GM18502 (cell line): ENCODE data around the gene LPIN1.
A peak's percentile ranks its signal among the peaks of the same experiment; 100 is the strongest.

Experiments used
- ATAC-seq: cut with Tn5 transposase; IDR thresholded peaks from one replicate; pipeline ENCODE4 v1.9.1; 2021; ENCODE audit warnings: mild to moderate bottlenecking; ENCODE audit not compliant: unreplicated experiment, poor library complexity

The LPIN1 gene

DNA sequence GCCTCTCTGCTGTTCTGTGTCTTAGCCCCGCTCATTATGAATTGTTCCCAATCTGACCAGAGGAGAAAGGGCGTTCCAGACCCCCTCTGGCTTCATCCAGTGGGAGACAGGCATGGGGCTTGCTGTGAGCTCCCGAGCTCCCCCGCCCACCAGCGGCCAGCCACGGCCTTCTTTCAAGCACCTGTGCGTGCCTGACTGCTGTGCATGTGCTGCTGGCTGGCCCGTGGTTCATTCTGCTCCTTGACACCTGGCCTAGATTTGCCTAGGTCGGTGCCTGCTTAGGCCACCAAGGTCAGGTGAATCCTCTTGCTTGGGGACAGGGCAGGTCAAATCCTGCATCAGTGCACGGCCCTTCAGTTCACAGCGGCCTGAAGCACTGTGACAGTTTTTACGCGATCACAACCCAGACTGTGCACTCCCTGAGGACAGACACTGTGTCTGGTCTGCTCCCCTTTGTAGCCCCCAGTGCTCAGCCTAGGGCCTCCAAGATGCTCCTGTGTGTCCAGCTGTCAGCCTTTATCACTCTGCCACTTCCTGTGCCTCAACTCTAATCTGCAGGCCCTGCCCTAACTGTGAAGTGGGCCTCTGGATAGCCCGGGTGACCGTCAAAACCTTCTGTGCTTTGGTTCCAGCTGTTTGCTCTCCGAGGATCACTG is 3.6 kb upstream of the LPIN1 start:
- ATAC-seq: no peak

DNA sequence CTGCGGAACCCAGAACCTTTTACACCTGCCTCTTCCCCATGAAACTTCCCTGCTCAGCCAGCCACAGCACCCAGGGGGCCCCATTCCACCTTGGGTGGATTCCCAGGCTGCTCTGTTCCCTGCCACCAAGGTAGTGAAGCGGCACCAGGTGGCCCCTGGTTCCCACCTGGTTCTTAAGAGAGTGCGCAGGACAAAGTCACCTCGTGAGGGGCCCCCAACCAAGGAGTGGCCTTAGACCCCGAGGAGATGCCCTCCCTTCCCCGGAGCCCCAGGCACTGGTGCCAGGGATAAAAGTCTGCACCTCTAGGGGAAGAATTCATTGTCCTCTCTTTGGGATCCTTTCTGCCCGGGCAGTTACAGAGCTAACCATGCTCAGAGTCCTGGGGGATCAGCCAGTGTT is 3.1 kb upstream of the LPIN1 start:
- ATAC-seq: no peak

DNA sequence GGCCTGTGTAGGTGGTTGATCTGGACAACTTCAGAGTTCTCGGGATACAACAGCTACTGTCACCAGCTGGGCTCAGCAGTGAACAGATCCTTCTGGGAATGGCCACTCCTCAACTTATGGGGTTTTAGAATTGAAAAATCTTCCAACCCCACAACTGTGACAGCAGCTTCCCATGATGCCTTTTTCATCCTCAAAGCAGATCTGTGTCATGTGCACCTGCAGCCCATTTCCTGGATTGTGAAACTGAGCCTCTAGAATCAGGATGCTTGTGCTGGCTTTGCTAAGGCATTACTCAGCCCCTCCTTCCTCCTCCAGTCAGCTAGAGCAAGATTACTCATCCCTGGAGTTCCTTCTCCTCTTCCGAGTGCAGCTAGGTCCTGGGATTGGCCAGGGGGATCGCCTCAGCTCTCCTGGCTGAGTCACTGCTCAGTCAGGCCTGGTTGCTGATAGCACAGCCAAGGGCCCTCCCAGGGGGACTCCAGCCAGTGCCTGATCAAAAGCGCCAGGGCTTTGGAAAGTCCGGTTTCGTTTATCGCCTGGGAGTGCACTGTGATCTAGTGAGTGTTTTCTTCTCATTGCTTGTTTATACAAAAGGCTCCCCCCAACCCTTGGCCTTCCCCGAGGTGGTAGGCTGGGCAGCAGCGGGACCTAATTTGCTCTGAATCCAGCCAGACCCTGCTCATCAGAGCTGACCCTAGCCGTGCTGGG is 2.4 kb upstream of the LPIN1 start:
- ATAC-seq: peak; percentile 66

DNA sequence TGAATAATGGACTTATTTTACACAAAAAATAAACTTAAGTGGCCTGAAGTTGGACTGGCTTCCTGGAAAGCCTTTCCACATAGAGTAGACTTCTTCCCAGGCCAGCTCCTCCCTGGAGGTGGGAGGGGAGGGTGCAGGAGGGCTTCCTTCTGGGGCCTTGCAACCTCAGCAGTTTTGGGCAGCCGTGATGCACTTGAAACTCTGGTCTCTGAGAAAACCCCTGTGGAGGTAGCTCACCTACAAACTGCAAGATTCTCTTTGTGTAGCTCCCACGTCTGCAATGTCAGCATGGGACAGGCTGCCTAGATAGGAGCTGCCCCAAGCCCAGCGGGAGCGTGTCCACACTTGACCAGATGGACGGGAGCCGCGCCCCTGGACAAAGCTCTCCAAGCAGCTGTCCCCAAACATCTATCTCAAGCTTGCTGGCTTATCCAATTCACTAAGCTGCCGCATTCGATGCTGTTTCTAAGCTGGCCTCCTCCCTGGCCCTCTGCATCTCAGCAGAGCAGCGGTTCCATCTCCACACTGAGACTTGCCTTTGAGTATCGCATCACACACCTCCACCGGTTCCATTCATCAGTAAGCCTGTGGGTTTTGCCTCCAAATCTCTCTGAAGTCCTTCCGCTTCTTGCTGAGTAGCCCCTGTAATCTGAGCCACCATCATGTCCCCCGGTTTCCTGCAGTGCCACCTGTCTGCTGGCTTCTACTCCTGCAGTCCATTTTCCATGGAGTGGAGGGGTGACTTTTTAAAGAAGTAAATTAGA is 1.6 kb upstream of the LPIN1 start:
- no peak for ATAC-seq

DNA sequence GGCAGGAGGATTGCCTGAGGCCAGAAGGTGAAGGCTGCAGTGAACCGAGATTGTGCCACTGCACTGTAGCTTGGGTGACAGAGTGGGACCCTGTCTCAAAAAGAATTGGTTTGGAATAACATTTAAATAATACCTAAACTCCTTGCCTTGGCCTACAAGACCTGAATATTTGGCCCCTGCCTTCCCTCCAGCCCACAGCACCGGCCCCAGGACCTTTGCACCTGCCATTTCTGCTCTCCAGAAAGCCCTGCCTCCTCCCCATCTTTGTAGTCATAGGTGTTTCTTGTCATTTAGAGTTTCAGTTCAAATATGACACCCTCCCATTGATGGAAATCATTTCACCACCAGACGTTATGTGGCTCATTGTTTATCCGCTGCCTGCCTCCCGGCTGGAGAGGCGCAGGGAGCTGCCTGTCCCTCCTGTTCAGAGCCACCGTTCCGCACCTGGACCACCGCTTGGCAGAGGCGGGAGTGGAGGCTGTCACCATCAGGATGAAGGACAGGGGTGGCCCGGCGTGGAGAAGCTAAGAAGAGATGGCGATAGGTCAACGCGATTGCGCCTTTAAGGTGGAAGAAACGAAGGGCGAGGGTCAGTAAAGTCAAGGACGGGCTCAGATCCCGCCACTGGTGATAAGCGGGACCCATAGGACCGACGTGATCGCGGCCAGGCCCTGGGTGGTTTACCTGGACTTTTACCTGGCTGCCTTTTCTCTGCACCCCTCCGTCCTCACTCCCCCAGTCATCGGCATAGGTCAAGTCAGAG is 638 bp upstream of the LPIN1 start:
- ATAC-seq: no peak

DNA sequence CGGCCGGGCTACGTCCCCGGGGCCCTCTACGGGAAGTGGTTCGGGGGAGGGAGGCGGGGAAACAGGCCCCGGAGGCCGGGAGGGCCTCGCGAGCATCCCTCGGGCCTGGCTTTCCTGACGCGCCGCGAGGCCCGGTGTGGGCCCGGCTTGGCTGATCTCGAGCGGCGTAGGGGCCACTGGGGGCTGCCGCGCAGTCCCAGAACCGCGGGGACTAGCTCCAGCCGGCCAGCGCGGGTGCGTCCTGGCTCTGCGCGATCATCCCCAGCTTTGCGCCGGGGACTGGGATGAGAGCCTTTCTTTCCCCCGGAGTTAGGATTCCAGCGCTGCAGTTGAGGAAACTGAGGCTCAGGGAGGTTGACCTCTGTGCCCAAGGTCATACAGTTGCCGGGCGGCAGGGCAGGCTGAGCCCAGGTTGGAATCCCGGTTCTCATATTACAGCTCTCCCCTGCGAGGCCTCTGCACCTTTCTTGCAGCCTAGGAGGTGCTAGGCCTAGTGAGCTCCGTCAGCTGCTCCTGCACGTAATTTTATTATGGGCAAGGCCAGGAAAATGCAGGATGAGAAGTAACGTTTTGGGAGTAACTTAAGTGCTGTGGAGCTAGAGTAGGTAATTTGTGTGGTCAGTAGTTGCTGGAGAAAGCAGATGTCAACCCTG is 501 bp downstream of the LPIN1 start:
- no peak for ATAC-seq

DNA sequence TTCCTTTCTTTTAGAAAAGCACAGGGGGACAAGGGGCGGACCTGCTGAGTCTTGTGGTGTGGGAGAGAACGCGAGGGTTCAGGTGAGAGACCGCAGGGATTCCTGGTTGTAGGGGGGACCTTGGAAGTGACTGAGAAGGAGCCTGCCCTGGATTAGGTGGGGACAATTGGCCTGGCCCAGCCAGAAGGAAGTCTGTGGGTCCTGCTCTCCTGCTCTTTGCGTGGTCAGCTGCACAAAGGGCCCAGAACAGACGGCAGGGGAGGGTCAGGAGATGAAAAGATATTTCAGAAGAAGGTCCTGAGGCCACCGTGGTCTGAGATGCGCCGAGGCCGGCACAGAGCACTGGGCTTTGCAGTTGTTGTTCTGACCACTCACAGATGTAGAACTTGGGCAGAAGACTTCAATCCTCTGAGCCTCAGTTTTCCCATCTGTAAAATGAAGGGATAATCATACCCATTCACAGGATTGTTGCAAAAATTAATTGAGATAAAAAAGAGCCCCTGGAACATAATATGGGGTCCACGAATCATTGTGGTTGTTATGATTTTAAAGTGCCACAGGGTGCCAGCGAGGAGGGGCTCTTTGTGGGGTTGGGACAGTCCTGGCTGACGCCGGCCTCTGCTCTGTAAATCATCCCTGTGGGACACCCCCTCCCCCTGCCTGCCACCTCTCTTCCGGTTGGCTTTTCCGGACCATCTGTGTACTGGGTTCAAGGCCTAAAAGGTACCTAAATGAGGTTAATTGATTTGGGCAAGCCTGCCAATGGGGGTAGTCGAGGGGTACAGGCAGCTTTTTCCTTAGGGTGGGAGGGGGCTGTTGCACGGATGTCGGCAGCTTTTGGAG is 1.8 kb downstream of the LPIN1 start:
- ATAC-seq: no peak

DNA sequence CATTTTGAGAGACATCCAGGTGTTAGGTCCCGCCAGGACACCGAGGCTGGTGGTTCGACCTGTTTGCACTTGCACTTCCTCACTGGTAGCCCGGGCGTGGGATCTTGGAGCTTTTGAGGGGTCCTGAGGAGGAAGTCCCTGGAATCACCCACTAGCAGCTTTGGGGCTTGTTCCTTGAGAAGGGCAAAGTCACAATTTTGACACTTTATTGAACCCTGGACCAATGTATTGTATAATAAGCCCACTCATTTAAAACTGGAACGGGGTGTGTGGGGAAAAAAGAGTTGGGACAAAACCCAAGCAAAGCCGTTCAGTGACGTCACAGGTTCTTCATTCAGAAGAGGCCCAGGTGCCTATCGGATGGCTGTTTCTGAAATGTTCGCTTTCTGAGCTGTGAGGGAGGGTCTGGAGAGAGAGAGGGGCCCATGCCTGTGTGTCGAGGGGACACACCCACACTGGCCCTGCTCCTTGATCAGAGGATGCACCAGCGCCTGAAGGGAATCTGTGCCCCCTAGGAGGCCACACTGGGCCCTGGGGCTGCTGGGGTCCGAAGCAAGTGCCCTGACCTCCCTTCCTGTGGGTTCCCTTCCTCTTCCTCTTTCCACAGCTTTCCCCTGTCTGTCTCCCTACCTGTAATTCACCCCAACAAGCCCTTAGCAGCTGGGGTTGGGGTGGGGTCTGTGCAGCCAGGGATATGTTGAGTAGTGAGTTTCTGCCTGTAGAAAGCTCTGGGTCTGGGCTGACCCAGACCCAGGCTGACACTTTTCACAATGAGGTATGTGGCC is 2.6 kb downstream of the LPIN1 start:
- ATAC-seq: no peak

DNA sequence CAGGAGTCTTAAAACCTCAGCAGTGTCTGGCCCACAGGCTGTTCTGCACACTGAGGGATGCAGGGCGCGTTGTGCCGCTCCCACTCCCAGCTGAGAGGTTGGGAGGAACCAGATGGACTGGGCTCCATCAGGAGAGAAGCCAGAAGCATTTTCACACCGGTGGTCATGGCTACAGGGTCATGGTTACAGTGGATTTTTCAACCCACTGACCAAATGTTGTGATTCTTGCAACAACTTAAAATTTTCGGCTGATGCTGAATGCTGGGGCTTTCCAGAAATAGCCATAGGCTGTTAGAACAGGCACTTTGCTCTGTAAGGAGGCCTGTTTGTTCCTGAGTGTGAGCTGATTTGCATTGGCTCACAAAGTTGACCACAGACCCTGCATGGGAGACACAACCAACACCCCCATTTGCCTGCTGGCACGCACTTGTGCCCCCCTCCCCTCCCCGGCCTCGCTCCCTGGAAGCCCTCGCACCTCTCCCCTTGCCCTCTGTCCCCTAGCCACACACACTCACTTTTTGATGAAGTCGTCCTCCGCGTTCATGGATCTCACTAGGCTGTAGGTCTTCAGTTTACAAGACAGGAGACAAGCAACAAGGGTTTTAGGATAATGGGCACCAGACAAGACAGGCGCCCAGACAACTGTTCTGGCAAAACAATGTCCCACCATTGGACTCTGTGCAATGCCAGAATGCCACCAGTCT is 3.4 kb downstream of the LPIN1 start:
- peak; percentile 22 for ATAC-seq

DNA sequence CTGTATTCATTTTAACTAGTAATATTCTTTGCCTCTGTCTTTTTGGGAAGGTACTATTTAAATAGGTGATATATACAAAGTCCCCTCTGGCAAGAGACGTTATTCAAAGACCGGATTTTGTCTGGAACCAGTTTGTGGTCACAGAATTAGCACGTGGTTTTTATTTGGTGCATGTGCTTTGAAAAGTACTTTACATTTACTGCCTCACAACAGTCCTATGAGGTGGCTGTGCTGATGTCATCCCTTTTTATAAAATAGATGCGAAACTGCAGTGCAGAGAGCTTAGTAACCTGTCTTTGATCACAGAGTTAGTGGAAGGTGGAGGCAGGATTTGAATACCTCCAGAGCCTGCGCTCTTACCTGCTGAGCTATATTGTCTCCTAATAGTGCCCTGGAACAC is 4.0 kb downstream of the LPIN1 start:
- peak; percentile 51 for ATAC-seq

DNA sequence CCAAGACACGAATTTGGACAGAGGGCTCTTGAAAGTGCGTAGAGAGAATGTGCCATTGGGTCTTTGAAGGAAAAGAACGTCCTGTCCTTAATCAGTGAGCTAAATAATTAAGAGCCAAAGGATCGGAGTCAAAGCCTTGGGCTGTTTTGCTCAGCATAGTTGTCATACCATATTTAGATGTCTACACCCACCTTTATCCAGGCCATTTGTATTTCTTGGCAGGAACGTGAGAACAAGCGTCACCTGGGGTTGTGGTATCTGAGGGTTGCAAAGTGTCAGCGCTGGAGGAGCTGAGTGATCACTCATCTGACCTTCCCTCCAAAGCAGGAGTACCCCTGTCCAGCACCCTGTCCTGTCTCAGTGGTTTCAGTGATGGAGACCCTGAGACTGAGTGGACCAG is 4.5 kb downstream of the LPIN1 start:
- no peak for ATAC-seq

DNA sequence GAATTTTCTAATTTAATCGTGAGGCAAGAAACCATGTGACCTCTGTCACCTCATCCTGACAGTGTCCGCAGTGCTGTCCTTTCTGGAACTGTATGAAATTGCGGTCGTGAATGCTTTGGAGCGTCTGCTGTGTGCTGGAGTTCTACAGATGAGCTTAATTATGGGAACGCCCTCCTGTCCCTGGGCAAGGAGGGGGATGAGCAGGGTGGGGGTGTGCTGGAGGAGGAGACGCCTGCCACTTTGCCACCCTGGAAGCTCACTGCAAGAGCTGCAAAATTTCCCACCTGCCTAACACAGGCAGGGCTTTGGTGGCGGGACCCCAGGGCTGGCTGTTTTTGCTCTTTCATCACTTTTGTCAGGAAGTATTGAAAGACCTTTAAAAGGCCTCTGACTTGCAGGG is 6.5 kb downstream of the LPIN1 start:
- ATAC-seq: no peak

DNA sequence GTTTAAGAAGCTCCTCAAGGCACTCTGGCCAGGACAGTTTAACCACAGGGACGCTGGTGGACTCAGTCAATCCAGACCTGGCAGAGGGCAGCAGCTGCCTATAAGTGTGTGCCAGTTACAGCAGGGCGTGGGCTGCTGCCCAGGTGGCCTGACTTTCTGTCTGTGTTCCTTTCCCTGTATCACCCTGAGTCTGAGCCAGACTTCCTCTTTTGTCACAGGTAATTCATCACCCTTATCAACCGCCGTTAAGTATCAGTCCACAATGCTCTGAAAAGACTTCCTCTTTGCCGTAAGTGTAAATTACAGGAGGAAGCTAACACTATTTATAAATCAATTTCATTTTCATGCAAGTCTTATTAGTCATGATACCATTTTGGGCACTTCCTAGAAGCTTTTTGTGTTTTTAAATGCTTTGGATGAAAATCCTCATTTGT is 7.0 kb downstream of the LPIN1 start:
- ATAC-seq: peak; percentile 73

DNA sequence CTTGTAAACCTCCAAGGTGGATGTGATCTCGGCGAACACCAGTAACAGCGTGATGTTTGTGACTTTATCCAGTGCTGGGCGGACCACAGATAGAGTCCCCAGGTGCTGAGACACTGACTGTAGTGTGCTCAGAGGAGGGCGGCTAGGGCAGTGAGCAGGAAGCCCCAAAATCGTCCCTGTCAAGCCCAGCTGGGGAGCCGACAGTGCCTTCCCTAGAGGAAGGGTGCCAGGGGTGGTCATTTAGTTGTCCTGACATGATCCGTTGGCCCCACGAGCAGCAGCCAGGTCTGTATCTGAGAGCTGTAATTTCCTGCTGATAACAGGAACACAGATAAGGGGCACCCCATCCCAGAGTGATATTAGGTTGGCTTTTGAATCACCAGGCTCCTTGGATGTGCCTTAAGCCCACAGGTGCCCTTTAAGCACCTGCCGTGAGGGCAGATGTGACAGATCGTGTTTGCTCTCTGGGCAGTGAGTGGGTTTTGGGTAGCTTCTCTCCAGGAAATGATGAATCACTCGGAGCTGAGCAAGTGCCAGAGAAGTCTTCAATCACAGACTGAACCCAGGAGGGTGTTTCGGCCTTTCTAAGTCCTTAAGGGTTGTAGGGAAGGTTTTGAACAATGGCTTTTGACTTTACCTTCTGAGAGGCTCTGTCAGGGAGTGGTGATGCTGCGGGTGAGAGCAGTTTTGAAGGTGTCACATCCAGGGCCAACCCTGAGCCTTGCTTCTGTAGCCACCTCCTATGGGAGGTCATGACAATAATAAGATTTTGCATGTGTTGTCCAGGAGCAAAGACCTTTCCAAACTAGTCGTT is 7.7 kb downstream of the LPIN1 start:
- ATAC-seq: peak; percentile 31

DNA sequence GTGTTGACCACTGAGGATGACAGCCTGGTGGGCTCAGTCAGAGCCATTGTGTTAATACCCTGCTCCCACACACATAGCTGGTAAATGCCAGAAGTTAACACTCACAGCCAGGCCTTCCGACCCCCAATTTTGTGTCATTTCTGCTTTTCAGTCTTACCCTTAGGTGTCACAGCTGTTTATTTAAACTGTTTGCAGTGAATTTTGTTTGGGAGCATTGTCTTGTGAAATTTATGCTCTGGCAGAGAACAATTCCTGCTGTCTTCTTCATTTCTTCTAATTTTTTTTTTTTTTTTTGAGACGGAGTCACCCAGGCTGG is 8.2 kb downstream of the LPIN1 start:
- ATAC-seq: no peak

DNA sequence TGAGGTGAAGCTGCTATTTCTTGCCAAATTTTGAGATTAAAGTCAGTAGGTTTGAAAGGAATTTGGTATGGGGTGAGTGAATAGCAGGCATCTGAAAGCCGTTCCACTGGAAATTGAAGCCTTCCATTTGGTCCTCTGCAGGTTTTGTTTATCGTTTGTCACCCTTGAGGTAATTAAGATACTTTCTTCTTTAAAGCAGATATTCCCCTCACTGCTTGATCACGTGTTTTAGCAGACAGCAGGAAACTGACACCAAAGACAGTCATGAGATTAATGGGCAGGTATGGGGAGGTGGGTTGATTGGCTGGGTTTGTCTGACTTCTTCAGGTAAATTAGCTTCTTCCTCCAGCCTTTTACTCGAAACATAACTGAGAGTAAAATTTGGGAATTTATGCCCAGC is 10.7 kb downstream of the LPIN1 start:
- no peak for ATAC-seq

DNA sequence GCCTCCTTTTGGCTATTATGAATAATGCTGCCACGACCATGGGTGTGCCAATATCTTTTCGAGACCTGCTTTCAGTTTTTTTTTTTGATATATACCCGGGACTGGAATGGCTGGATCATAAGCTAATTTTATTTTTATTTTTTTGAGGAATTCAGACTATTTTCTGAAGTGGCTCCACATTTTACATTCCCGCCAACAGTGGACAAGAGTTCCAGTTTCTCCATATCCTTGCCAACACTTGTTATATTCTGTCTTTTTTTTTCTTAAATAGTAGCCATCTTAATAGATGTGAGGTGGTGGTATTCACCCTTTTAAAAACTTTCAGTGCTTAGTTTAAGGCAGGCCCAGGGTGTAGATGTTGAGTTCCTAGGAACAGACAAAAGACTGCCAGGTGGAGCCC is 11.8 kb downstream of the LPIN1 start:
- ATAC-seq: no peak
